ENCODE measurements around the gene C1orf105.

- TF ChIP-seq CTCF (IDR thresholded peaks at IDR 0.05 in 2 of 3, conservative IDR thresholded peaks at IDR 0.05 in 1 of 3; ENCODE audit: control insufficient read depth in 2 of 3, extremely low read depth in 1 of 3, insufficient read depth in 1 of 3, low read depth in 3 of 3, low read length in 3 of 3) (no peak), TCF12 (IDR thresholded peaks at IDR 0.05; ENCODE audit: low read depth, low read length) (no peak)
These were observed 45.1 kb downstream of the C1orf105 start for GRCh38 chr1:172465617-172466016.

All from GM12878 (cell line).